MM.1S (cell line): ENCODE results near the gene PDE10A.

Source experiments
- DNase-seq: peaks from one replicate; pipeline ENCODE4 v3.0.0-alpha.2; 2015
- H2AFZ ChIP-seq: fragments of 300-600 bp; sonication (generic); 2 replicates; pipeline ENCODE4 v1.6.0; 2016; ENCODE audit warnings: antibody characterized with exemption, low read length
- H3F3A ChIP-seq: fragments of 300-600 bp; sonication (generic); 2 replicates; pipeline ENCODE4 v1.6.1; 2016; ENCODE audit warnings: mild to moderate bottlenecking, antibody characterized with exemption, low read length, moderate library complexity, mixed read lengths; ENCODE audit not compliant: insufficient read depth
- H3K27ac ChIP-seq: fragments of 300-600 bp; sonication (generic); 2 replicates; pipeline ENCODE4 v1.5.1; 2016; ENCODE audit warnings: mild to moderate bottlenecking, low read length
- H3K27me3 ChIP-seq: fragments of 300-600 bp; sonication (generic); replicated peaks from 2 replicates; pipeline ENCODE4 v1.6.0; 2016; ENCODE audit warnings: low read length; ENCODE audit not compliant: insufficient read depth
- H3K36me3 ChIP-seq: fragments of 300-600 bp; sonication (generic); replicated peaks from 2 replicates; pipeline ENCODE4 v1.6.1; 2016; ENCODE audit warnings: mild to moderate bottlenecking, low read length, mixed read lengths; ENCODE audit not compliant: insufficient read depth
- H3K4me1 ChIP-seq: fragments of 300-600 bp; sonication (generic); 2 replicates; pipeline ENCODE4 v1.6.1; 2016; ENCODE audit warnings: low read length, mixed read lengths
- H3K4me2 ChIP-seq: fragments of 300-600 bp; sonication (generic); 2 replicates; pipeline ENCODE4 v1.6.0; 2016; ENCODE audit warnings: low read depth, low read length
- H3K4me3 ChIP-seq: fragments of 300-600 bp; sonication (generic); 2 replicates; pipeline ENCODE4 v1.5.1; 2016; ENCODE audit warnings: low read length, mixed read lengths
- H3K79me2 ChIP-seq: fragments of 300-600 bp; sonication (generic); 2 replicates; pipeline ENCODE4 v1.6.1; 2016; ENCODE audit warnings: mixed run types, low read length, mixed read lengths
- H3K9ac ChIP-seq: fragments of 300-600 bp; sonication (generic); 2 replicates; pipeline ENCODE4 v1.6.1; 2016; ENCODE audit warnings: low read length, mixed read lengths
- H3K9me2 ChIP-seq: fragments of 300-600 bp; sonication (generic); replicated peaks from 2 replicates; pipeline ENCODE4 v1.6.1; 2016; ENCODE audit warnings: mild to moderate bottlenecking, low read length, mixed read lengths; ENCODE audit not compliant: insufficient read depth
- H3K9me3 ChIP-seq: fragments of 300-600 bp; sonication (generic); replicated peaks from 2 replicates; pipeline ENCODE4 v1.6.1; 2016; ENCODE audit warnings: mild to moderate bottlenecking, low read length, mixed read lengths; ENCODE audit not compliant: insufficient read depth
- H4K20me1 ChIP-seq: fragments of 300-600 bp; sonication (generic); 2 replicates; pipeline ENCODE4 v1.6.1; 2016; ENCODE audit warnings: mild to moderate bottlenecking, low read length, moderate library complexity, mixed read lengths; ENCODE audit not compliant: insufficient read depth
- CTCF ChIP-seq: fragments of 300-600 bp; sonication (generic); IDR thresholded peaks from 2 replicates; pipeline ENCODE4 v1.5.1; 2016; ENCODE audit warnings: antibody characterized with exemption, low read length, mixed read lengths
- EZH2 ChIP-seq: fragments of 300-600 bp; sonication (generic); optimal IDR thresholded peaks from 2 replicates; pipeline ENCODE3; 2017; ENCODE audit warnings: low read depth, mild to moderate bottlenecking, antibody characterized with exemption, low read length, mixed read lengths
- EZH2phosphoT487 ChIP-seq: fragments of 300-600 bp; sonication (generic); IDR thresholded peaks from 2 replicates; pipeline ENCODE4 v1.6.1; 2018; ENCODE audit warnings: antibody characterized with exemption, low read length

PDE10A gene

GRCh38 chr6:165446331-165446730 lies 216.7 kb downstream of the PDE10A start:
- H3K27ac ChIP-seq, result no peak overlapping the region

GRCh38 chr6:165443462-165443861 lies 219.6 kb downstream of the PDE10A start:
- no peak for TF ChIP-seq EZH2
- TF ChIP-seq CTCF, result no peak
- TF ChIP-seq EZH2phosphoT487, result no peak
- H3K4me3 ChIP-seq, result no peak overlapping the region

More at GRCh38 chr6:165446331-165446730, 216.7 kb downstream of the PDE10A start:
- no peaks in the 10 kb centered on the region for H3K79me2 ChIP-seq
- H3F3A ChIP-seq, result no peaks in the 10 kb centered on the region
- no peaks in the 10 kb centered on the region for H3K27me3 ChIP-seq
- H3K4me3 ChIP-seq, result no peak overlapping the region
- H2AFZ ChIP-seq, result no peak overlapping the region
- no peaks in the 10 kb centered on the region for H3K4me1 ChIP-seq
- no peak overlapping the region for H3K4me2 ChIP-seq
- TF ChIP-seq EZH2phosphoT487 (no peak), CTCF (no peak), EZH2 (no peak)
- no peaks in the 10 kb centered on the region for H4K20me1 ChIP-seq
- no peaks in the 10 kb centered on the region for H3K9me2 ChIP-seq
- H3K36me3 ChIP-seq, result no peaks in the 10 kb centered on the region
- no peaks in the 10 kb centered on the region for H3K9me3 ChIP-seq
- no peak overlapping the region for H3K9ac ChIP-seq
- no peak for DNase-seq

GRCh38 chr6:165441181-165441580 lies 221.9 kb downstream of the PDE10A start:
- DNase-seq, result no peak
- Histone ChIP-seq H2AFZ (no peak overlapping the region), H3K4me2 (no peak overlapping the region), H3K4me1 (no peaks in the 10 kb centered on the region), H3K9ac (no peak overlapping the region), H4K20me1 (no peaks in the 10 kb centered on the region), H3K9me3 (no peaks in the 10 kb centered on the region), H3K9me2 (no peaks in the 10 kb centered on the region), H3K27ac (no peak overlapping the region), H3F3A (no peaks in the 10 kb centered on the region), H3K79me2 (no peaks in the 10 kb centered on the region), H3K27me3 (no peaks in the 10 kb centered on the region), H3K4me3 (no peak overlapping the region), H3K36me3 (no peaks in the 10 kb centered on the region)
- TF ChIP-seq CTCF (no peak), EZH2phosphoT487 (no peak), EZH2 (no peak)

More at GRCh38 chr6:165443462-165443861, 219.6 kb downstream of the PDE10A start:
- Histone ChIP-seq H2AFZ (no peak overlapping the region), H3K4me1 (no peaks in the 10 kb centered on the region), H3K27me3 (no peaks in the 10 kb centered on the region), H3K4me2 (no peak overlapping the region), H3K27ac (no peak overlapping the region), H3K9me3 (no peaks in the 10 kb centered on the region), H3F3A (no peaks in the 10 kb centered on the region), H3K9me2 (no peaks in the 10 kb centered on the region), H3K79me2 (no peaks in the 10 kb centered on the region), H3K36me3 (no peaks in the 10 kb centered on the region), H3K9ac (no peak overlapping the region), H4K20me1 (no peaks in the 10 kb centered on the region)
- no peak for DNase-seq
